ENCODE results near the gene DIPK1C.
A peak's percentile ranks its signal among the peaks of the same experiment; 100 is the strongest.
"Not testable (repeated sequence)": the region's sequence is repeated elsewhere in the genome, so short reads cannot be mapped to it uniquely, and the experiment has no call there.

The DIPK1C gene

GRCh38 chr18:74503137-74503536 lies 46.0 kb upstream of the DIPK1C start:
- no peaks in the 10 kb centered on the region for H3K9me2 ChIP-seq (replicated peaks; ENCODE audit: control insufficient read depth, low read length)

GRCh38 chr18:74501386-74501785 lies 44.3 kb upstream of the DIPK1C start:
- no peak for TF ChIP-seq EZH2phosphoT487 (IDR thresholded peaks at IDR 0.05; ENCODE audit: borderline replicate concordance, low read length)
- no peak for TF ChIP-seq CTCF (IDR thresholded peaks at IDR 0.05; ENCODE audit: low read depth, low read length, poor library complexity, severe bottlenecking)
- H3K4me2 ChIP-seq (ENCODE audit: low read length): peak overlapping the region; percentile 81
- H3K27me3 ChIP-seq (ENCODE audit: control insufficient read depth, low read length): no peaks in the 10 kb centered on the region
- peaks cover 17% of the 10 kb centered on the region for H3F3A ChIP-seq (ENCODE audit: control insufficient read depth, insufficient read depth)
- H3K9me2 ChIP-seq (replicated peaks; ENCODE audit: control insufficient read depth, low read length): no peaks in the 10 kb centered on the region
- peaks cover 34% of the 10 kb centered on the region for H3K4me1 ChIP-seq (ENCODE audit: control insufficient read depth, low read length)
- H3K27ac ChIP-seq (ENCODE audit: low read depth, low read length): peak overlapping the region; percentile 81
- peak overlapping the region; percentile 96 for H3K4me3 ChIP-seq (ENCODE audit: low read length)
- no peaks in the 10 kb centered on the region; the same call in 1 of the 2 replicates for H4K20me1 ChIP-seq (ENCODE audit: control insufficient read depth, insufficient read depth, low read depth, low read length)
- H3K79me2 ChIP-seq (ENCODE audit: control insufficient read depth, low read length): peaks cover 77% of the 10 kb centered on the region
- H3K36me3 ChIP-seq (ENCODE audit: control insufficient read depth, low read length): peaks cover 63% of the 10 kb centered on the region
- no peaks in the 10 kb centered on the region for H3K9me3 ChIP-seq (ENCODE audit: control insufficient read depth, insufficient read depth, low read length)

More at GRCh38 chr18:74503137-74503536, 46.0 kb upstream of the DIPK1C start:
- no peak overlapping the region for H3K4me3 ChIP-seq (ENCODE audit: low read length)
- H3F3A ChIP-seq (ENCODE audit: control insufficient read depth, insufficient read depth): peaks cover 5% of the 10 kb centered on the region
- H3K27me3 ChIP-seq (ENCODE audit: control insufficient read depth, low read length): no peaks in the 10 kb centered on the region
- peaks cover 77% of the 10 kb centered on the region for H3K36me3 ChIP-seq (ENCODE audit: control insufficient read depth, low read length)
- no peaks in the 10 kb centered on the region for H3K9me3 ChIP-seq (ENCODE audit: control insufficient read depth, insufficient read depth, low read length)
- H3K4me1 ChIP-seq (ENCODE audit: control insufficient read depth, low read length): peaks cover 20% of the 10 kb centered on the region
- no peaks in the 10 kb centered on the region; the same call in 1 of the 2 replicates for H4K20me1 ChIP-seq (ENCODE audit: control insufficient read depth, insufficient read depth, low read depth, low read length)
- TF ChIP-seq CTCF (IDR thresholded peaks at IDR 0.05; ENCODE audit: low read depth, low read length, poor library complexity, severe bottlenecking): no peak
- TF ChIP-seq EZH2phosphoT487 (IDR thresholded peaks at IDR 0.05; ENCODE audit: borderline replicate concordance, low read length): no peak
- H3K79me2 ChIP-seq (ENCODE audit: control insufficient read depth, low read length): peaks cover 61% of the 10 kb centered on the region
- H3K4me2 ChIP-seq (ENCODE audit: low read length): no peak overlapping the region
- no peak overlapping the region for H3K27ac ChIP-seq (ENCODE audit: low read depth, low read length)

DNA sequence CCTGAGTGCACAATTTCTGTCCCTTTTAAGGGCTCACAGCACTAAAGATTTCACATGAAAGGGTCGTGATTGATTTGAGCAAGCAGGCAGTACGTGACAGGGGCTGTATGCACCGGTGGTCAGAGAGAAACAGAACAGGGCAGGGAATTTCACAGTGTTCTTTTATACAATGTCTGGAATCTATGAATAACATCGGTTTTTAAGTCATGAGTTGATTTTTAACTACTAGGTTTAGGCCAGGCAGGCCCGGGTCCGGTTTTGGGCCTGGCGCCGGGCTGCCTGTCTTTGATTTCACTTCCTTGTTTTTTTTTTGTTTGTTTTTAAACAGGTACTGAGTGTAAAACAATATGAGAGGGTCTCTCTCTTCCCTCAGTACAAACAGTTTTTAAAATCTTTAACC lies 43.7 kb upstream of the DIPK1C start:
- Histone ChIP-seq H3K79me2 (ENCODE audit: control insufficient read depth, low read length) (peaks cover 79% of the 10 kb centered on the region), H3F3A (ENCODE audit: control insufficient read depth, insufficient read depth) (peaks cover 17% of the 10 kb centered on the region), H3K27ac (ENCODE audit: low read depth, low read length) (peak overlapping the region; percentile 81), H3K4me1 (ENCODE audit: control insufficient read depth, low read length) (peaks cover 34% of the 10 kb centered on the region), H3K4me2 (ENCODE audit: low read length) (peak overlapping the region; percentile 81), H3K4me3 (ENCODE audit: low read length) (peak overlapping the region; percentile 96), H3K36me3 (ENCODE audit: control insufficient read depth, low read length) (peaks cover 60% of the 10 kb centered on the region)
- H3K9me2 ChIP-seq (replicated peaks; ENCODE audit: control insufficient read depth, low read length); H4K20me1 ChIP-seq (ENCODE audit: control insufficient read depth, insufficient read depth, low read depth, low read length); H3K27me3 ChIP-seq (ENCODE audit: control insufficient read depth, low read length); H3K9me3 ChIP-seq (ENCODE audit: control insufficient read depth, insufficient read depth, low read length): not testable (repeated sequence)

DNA sequence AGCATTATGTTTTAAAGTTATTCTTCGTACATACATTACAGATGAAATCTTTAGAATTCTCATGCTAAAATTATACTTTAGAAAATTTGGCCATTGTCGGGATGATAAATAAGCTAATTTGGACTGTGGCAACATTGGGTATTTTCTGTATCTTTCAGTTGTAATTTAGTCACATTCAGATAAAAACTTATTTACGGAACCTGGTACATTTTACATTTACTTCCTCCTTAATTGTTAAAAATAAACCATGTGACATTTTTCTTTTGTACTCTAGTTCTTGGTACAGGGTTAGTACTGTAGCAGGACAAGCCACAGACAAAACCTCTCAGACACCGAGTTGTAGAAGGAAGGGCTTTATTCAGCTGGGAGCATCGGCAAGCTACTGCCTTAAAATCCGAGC lies 43.3 kb upstream of the DIPK1C start:
- peak overlapping the region; percentile 96 for H3K4me3 ChIP-seq (ENCODE audit: low read length)
- H3K9me2 ChIP-seq (replicated peaks; ENCODE audit: control insufficient read depth, low read length): no peaks in the 10 kb centered on the region
- H3K27me3 ChIP-seq (ENCODE audit: control insufficient read depth, low read length): no peaks in the 10 kb centered on the region
- peak overlapping the region; percentile 81 for H3K4me2 ChIP-seq (ENCODE audit: low read length)
- TF ChIP-seq CTCF (IDR thresholded peaks at IDR 0.05; ENCODE audit: low read depth, low read length, poor library complexity, severe bottlenecking) (no peak), EZH2phosphoT487 (IDR thresholded peaks at IDR 0.05; ENCODE audit: borderline replicate concordance, low read length) (no peak)
- H3F3A ChIP-seq (ENCODE audit: control insufficient read depth, insufficient read depth): peaks cover 17% of the 10 kb centered on the region
- H4K20me1 ChIP-seq (ENCODE audit: control insufficient read depth, insufficient read depth, low read depth, low read length): no peaks in the 10 kb centered on the region; the same call in 1 of the 2 replicates
- H3K27ac ChIP-seq (ENCODE audit: low read depth, low read length): peak overlapping the region; percentile 81
- H3K9me3 ChIP-seq (ENCODE audit: control insufficient read depth, insufficient read depth, low read length): no peaks in the 10 kb centered on the region
- H3K4me1 ChIP-seq (ENCODE audit: control insufficient read depth, low read length): peaks cover 34% of the 10 kb centered on the region
- H3K36me3 ChIP-seq (ENCODE audit: control insufficient read depth, low read length): peaks cover 56% of the 10 kb centered on the region
- peaks cover 79% of the 10 kb centered on the region for H3K79me2 ChIP-seq (ENCODE audit: control insufficient read depth, low read length)

Measured in DOHH2 (cell line).